ENCODE measurements around the gene FGGY. TPM values are rescaled to one million over a fixed set of nuclear protein-coding genes. Genes with fewer than 3 reads are reported as not detected.

FGGY gene
- total and polyA plus RNA-seq, 2 donors (not counting 1 experiment from before 2014, with no cell fraction given): 6.1 to 38.5 TPM

DNA sequence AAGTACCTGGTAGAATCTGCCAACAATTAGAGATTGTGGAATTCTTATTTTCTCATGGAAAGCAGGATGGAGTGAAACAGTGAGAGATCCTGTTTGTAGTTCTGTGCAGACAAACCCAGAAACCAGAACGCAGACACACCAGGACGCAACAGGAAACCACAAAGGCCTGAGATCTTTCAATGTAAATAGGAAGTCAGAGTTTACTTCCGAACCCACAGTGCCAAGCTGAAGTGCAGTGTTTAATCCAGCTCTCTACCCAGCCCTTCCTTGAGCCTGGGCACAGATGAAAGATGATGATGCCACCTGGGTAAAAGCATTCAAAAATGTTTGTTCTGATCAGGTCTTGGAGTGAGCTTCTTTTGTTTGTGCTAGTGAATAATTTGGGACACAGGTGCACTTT is 273.6 kb downstream of the FGGY start:
- Mint-ChIP-seq H3K9me3 (ENCODE audit: insufficient read depth) (peaks cover 3% of the 10 kb centered on the region), H3K4me1 (peaks cover 30% of the 10 kb centered on the region), H3K27me3 (no peaks in the 10 kb centered on the region), H3K4me3 (peak overlapping the region; percentile 73), H3K27ac (peak overlapping the region; percentile 50)
- peaks cover 0 to 5% (median 3%) of the 10 kb centered on the region in 3 donors for H3K9me3 ChIP-seq (ENCODE audit: control extremely low read depth in 1 of 3, control insufficient read depth in 2 of 3, insufficient read depth in 1 of 3, low read length in 2 of 3)
- H3K9ac ChIP-seq (ENCODE audit: low read length): peak overlapping the region; percentile 9
- ChIA-PET POLR2A (interaction anchor here (0.9 to 2.0 kb wide), 3 partner anchors 9 to 274 kb away, joined by 3 to 7 read pairs (median 3); no protein-coding TSS in a partner anchor), CTCF (interaction anchor here (1.1 to 3.0 kb wide), 3 partner anchors 9 to 128 kb away, joined by 3 to 10 read pairs (median 9); no protein-coding TSS in a partner anchor)
- H2AFZ ChIP-seq (ENCODE audit: insufficient read depth, low read depth, low read length, poor library complexity, severe bottlenecking): no peak overlapping the region
- intact Hi-C loops (cut with micrococcal nuclease): loop anchor here (1.0 kb wide), 1 partner anchor 9 kb away; no protein-coding TSS in a partner anchor
- H3K4me2 ChIP-seq (replicated peaks; ENCODE audit: low read depth, low read length, poor library complexity, severe bottlenecking): peak overlapping the region; percentile 57
- WGBS (ENCODE audit: insufficient coverage): 0% methylated on average over 3 of the region's 3 CpGs
- DNase-seq (peak; percentile 58), ATAC-seq (ENCODE audit: low read depth) (peak; percentile 87)
- peak overlapping the region in 2 of 5 experiments; percentile 5 to 27 for H3K4me3 ChIP-seq (ENCODE audit: control extremely low read depth in 1 of 5, extremely low read depth in 1 of 5, insufficient read depth in 1 of 5, low read depth in 2 of 5, low read length in 4 of 5)
- H3K79me2 ChIP-seq (ENCODE audit: control insufficient read depth, insufficient read depth, low read length): no peaks in the 10 kb centered on the region
- H3K36me3 ChIP-seq (replicated peaks in 1 of 2; ENCODE audit: control extremely low read depth in 1 of 2, control insufficient read depth in 1 of 2, extremely low read depth in 1 of 2, insufficient read depth in 2 of 2, low read length in 1 of 2): no peaks in the 10 kb centered on the region
- H3K4me1 ChIP-seq (ENCODE audit: control insufficient read depth in 2 of 2, insufficient read depth in 2 of 2, low read length in 2 of 2): peaks cover 19 to 25% of the 10 kb centered on the region in 2 donors
- no peaks in the 10 kb centered on the region for H3K27me3 ChIP-seq (replicated peaks in 1 of 4; ENCODE audit: control extremely low read depth in 1 of 4, control insufficient read depth in 3 of 4, insufficient read depth in 4 of 4, low read length in 3 of 4)
- TF ChIP-seq, protein P1, sequence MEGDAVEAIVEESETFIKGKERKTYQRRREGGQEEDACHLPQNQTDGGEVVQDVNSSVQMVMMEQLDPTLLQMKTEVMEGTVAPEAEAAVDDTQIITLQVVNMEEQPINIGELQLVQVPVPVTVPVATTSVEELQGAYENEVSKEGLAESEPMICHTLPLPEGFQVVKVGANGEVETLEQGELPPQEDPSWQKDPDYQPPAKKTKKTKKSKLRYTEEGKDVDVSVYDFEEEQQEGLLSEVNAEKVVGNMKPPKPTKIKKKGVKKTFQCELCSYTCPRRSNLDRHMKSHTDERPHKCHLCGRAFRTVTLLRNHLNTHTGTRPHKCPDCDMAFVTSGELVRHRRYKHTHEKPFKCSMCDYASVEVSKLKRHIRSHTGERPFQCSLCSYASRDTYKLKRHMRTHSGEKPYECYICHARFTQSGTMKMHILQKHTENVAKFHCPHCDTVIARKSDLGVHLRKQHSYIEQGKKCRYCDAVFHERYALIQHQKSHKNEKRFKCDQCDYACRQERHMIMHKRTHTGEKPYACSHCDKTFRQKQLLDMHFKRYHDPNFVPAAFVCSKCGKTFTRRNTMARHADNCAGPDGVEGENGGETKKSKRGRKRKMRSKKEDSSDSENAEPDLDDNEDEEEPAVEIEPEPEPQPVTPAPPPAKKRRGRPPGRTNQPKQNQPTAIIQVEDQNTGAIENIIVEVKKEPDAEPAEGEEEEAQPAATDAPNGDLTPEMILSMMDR (IDR thresholded peaks at IDR 0.05): no peak
- no peak for TF ChIP-seq EZH2 (IDR thresholded peaks at IDR 0.05; ENCODE audit: borderline replicate concordance, insufficient read depth, low read depth, low read length, poor library complexity, severe bottlenecking)
- H3K27ac ChIP-seq (ENCODE audit: low read length in 2 of 2): peak overlapping the region in 1 of 2 donors; percentile 40
- H4K20me1 ChIP-seq (ENCODE audit: control insufficient read depth, insufficient read depth, low read length, poor library complexity, severe bottlenecking): no peaks in the 10 kb centered on the region

DNA sequence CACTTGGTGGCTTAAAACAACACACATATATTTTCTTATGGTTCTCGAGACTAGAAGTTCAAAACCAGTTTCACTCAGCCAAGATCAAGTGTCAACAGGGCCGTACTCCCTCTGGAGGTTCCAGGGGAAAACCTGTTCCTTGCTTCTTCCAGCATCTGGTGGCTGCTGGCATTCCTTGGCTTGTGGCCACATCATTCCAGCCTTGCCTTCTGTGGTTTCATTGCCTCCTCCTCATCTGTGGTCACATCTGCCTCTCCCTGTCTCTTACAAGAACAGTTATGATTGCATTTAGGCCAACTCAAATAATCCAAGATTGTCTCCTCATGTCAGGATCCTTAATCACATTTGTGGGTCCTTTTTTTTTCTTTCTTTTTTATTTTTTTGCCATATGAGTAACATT is 277.2 kb downstream of the FGGY start:
- POLR2A ChIA-PET: no interaction called here
- Histone ChIP-seq H3K9ac (ENCODE audit: low read length) (no peak overlapping the region), H3K27ac (ENCODE audit: low read length in 2 of 2) (no peak overlapping the region), H3K4me1 (ENCODE audit: control insufficient read depth in 2 of 2, insufficient read depth in 2 of 2, low read length in 2 of 2) (peaks cover 19 to 25% of the 10 kb centered on the region in 2 donors), H2AFZ (ENCODE audit: insufficient read depth, low read depth, low read length, poor library complexity, severe bottlenecking) (no peak overlapping the region), H3K36me3 (replicated peaks in 1 of 2; ENCODE audit: control extremely low read depth in 1 of 2, control insufficient read depth in 1 of 2, extremely low read depth in 1 of 2, insufficient read depth in 2 of 2, low read length in 1 of 2) (no peaks in the 10 kb centered on the region), H3K9me3 (ENCODE audit: control extremely low read depth in 1 of 3, control insufficient read depth in 2 of 3, insufficient read depth in 1 of 3, low read length in 2 of 3) (peaks cover 0 to 7% (median 3%) of the 10 kb centered on the region in 3 donors), H4K20me1 (ENCODE audit: control insufficient read depth, insufficient read depth, low read length, poor library complexity, severe bottlenecking) (no peaks in the 10 kb centered on the region), H3K4me3 (ENCODE audit: control extremely low read depth in 1 of 5, extremely low read depth in 1 of 5, insufficient read depth in 1 of 5, low read depth in 2 of 5, low read length in 4 of 5) (no peak overlapping the region), H3K79me2 (ENCODE audit: control insufficient read depth, insufficient read depth, low read length) (no peaks in the 10 kb centered on the region), H3K4me2 (replicated peaks; ENCODE audit: low read depth, low read length, poor library complexity, severe bottlenecking) (no peak overlapping the region), H3K27me3 (replicated peaks in 1 of 4; ENCODE audit: control extremely low read depth in 1 of 4, control insufficient read depth in 3 of 4, insufficient read depth in 4 of 4, low read length in 3 of 4) (no peaks in the 10 kb centered on the region)
- DNase-seq (no peak), ATAC-seq (ENCODE audit: low read depth) (no peak)
- 96% methylated on average over 2 of the region's 2 CpGs for WGBS (ENCODE audit: insufficient coverage)
- H3K27ac Mint-ChIP-seq: no peak overlapping the region
- H3K4me1 Mint-ChIP-seq: peaks cover 30% of the 10 kb centered on the region
- intact Hi-C loops (cut with micrococcal nuclease): no loop called here
- H3K9me3 Mint-ChIP-seq (ENCODE audit: insufficient read depth): peaks cover 3% of the 10 kb centered on the region
- no peak overlapping the region for H3K4me3 Mint-ChIP-seq
- TF ChIP-seq EZH2 (IDR thresholded peaks at IDR 0.05; ENCODE audit: borderline replicate concordance, insufficient read depth, low read depth, low read length, poor library complexity, severe bottlenecking): no peak
- TF ChIP-seq, protein P1 (IDR thresholded peaks at IDR 0.05): no peak
- CTCF ChIA-PET: no interaction called here
- no peaks in the 10 kb centered on the region for H3K27me3 Mint-ChIP-seq
